ENCODE measurements around the gene C5orf15. TPM values are rescaled to one million over a fixed set of nuclear protein-coding genes. Genes with fewer than 3 reads are reported as not detected.

The C5orf15 gene
- total and polyA plus RNA-seq, 9 of the 15 experiments (the other 6 are each of a cell fraction or from before 2014, with no cell fraction given), result 23.3 to 50.7 (median 35.5) TPM

DNA sequence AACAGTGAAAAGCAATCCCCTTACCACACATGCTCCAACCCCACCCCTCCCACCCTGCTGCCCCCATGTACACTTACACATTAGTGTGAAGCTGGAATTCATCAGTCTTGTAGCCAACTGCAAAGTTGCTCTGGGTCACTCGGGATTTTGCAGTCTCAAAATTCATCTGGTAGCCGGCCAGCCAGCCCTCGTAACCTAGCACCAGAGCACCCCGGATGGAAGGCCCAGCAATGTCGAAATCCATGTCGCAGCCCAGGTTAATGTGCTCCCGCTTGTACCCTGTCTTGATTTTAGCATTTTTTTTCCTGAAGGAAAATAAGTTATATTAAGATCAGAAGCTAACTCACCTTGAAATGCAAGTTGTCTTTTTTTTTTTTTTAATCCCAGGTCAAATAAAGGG is 12.2 kb upstream of the C5orf15 start:
- DNase-seq (ENCODE audit: extremely low read depth in 1 of 4, low spot score in 3 of 4) (no peak), ATAC-seq (no peak), FAIRE-seq (no peak)
- Histone ChIP-seq H3K4me3 (no peak overlapping the region), H3K27ac (ENCODE audit: extremely low read depth, low read depth, low read length) (no peak overlapping the region), H3K36me3 (ENCODE audit: control insufficient read depth, insufficient read depth, low read length) (peaks cover 92% of the 10 kb centered on the region), H4K20me1 (replicated peaks; ENCODE audit: control insufficient read depth, insufficient read depth, low read length) (peaks cover 3% of the 10 kb centered on the region; the same call in 1 of the 2 replicates), H3K9ac (ENCODE audit: insufficient read depth in 1 of 2, low read depth in 2 of 2, low read length in 2 of 2) (no peak overlapping the region), H2AFZ (ENCODE audit: low read depth, low read length) (no peak overlapping the region), H3K4me2 (ENCODE audit: insufficient read depth, low read length) (no peak overlapping the region), H3K9me1 (ENCODE audit: control insufficient read depth, insufficient read depth, low read length) (no peaks in the 10 kb centered on the region), H3K27me3 (ENCODE audit: control insufficient read depth in 2 of 2, insufficient read depth in 2 of 2, low read length in 2 of 2) (no peaks in the 10 kb centered on the region), H3K79me2 (ENCODE audit: control insufficient read depth, insufficient read depth, low read length) (peaks cover 13% of the 10 kb centered on the region), H3K4me1 (replicated peaks in 1 of 2; ENCODE audit: control insufficient read depth in 2 of 2, insufficient read depth in 2 of 2, low read length in 2 of 2) (no peaks in the 10 kb centered on the region), H3K9me3 (replicated peaks; ENCODE audit: control insufficient read depth, insufficient read depth, low read depth, low read length) (no peaks in the 10 kb centered on the region)
- ChIA-PET CTCF (ENCODE audit: low intra/inter-chr PET ratio) (interaction anchor here (0.6 kb wide), 2 partner anchors 386 to 664 kb away, joined by 3 to 4 read pairs; no protein-coding TSS in a partner anchor), POLR2A (interaction anchor here (1.2 kb wide), 1 partner anchor 16 kb away, joined by 4 read pairs; no protein-coding TSS in a partner anchor)
- 97% methylated on average over 7 of the region's 7 CpGs for WGBS (ENCODE audit: insufficient coverage, low coverage, missing lambda C conversion rate)
- in situ Hi-C loops (cut with MboI) (no loop called here), intact Hi-C loops (cut with micrococcal nuclease) (no loop called here)
- TF ChIP-seq ARID2 (IDR thresholded peaks at IDR 0.05) (no peak), GATAD2B (IDR thresholded peaks at IDR 0.05; ENCODE audit: borderline replicate concordance) (no peak)
- no TSS peak for BruUV-seq (replicated peaks)

GRCh38 chr5:133978943-133979342 is 10.5 kb upstream of the C5orf15 start:
- Histone ChIP-seq H3K36me3 (ENCODE audit: control insufficient read depth, insufficient read depth, low read length) (peaks cover 92% of the 10 kb centered on the region), H3K4me2 (ENCODE audit: insufficient read depth, low read length) (no peak overlapping the region), H3K9ac (ENCODE audit: insufficient read depth in 1 of 2, low read depth in 2 of 2, low read length in 2 of 2) (no peak overlapping the region), H3K4me1 (replicated peaks in 1 of 2; ENCODE audit: control insufficient read depth in 2 of 2, insufficient read depth in 2 of 2, low read length in 2 of 2) (no peaks in the 10 kb centered on the region), H3K79me2 (ENCODE audit: control insufficient read depth, insufficient read depth, low read length) (peaks cover 13% of the 10 kb centered on the region), H3K27me3 (ENCODE audit: control insufficient read depth in 2 of 2, insufficient read depth in 2 of 2, low read length in 2 of 2) (no peaks in the 10 kb centered on the region), H4K20me1 (replicated peaks; ENCODE audit: control insufficient read depth, insufficient read depth, low read length) (peaks cover 3% of the 10 kb centered on the region; the same call in 1 of the 2 replicates), H3K9me1 (ENCODE audit: control insufficient read depth, insufficient read depth, low read length) (no peaks in the 10 kb centered on the region), H3K27ac (ENCODE audit: extremely low read depth, low read depth, low read length) (no peak overlapping the region), H3K4me3 (no peak overlapping the region), H3K9me3 (replicated peaks; ENCODE audit: control insufficient read depth, insufficient read depth, low read depth, low read length) (no peaks in the 10 kb centered on the region), H2AFZ (ENCODE audit: low read depth, low read length) (no peak overlapping the region)
- POLR2A ChIA-PET, result no interaction called here
- intact Hi-C loops (cut with micrococcal nuclease), result no loop called here
- no TSS peak for BruUV-seq (replicated peaks)
- in situ Hi-C loops (cut with MboI), result no loop called here
- no peak for FAIRE-seq
- no peak for ATAC-seq
- no peak for DNase-seq (ENCODE audit: extremely low read depth in 1 of 4, low spot score in 3 of 4)
- 73% methylated on average over 3 of the region's 3 CpGs for WGBS (ENCODE audit: insufficient coverage, low coverage, missing lambda C conversion rate)
- CTCF ChIA-PET (ENCODE audit: low intra/inter-chr PET ratio), result interaction anchor here (0.7 kb wide), 1 partner anchor 24 kb away, joined by 3 read pairs; no protein-coding TSS in a partner anchor
- TF ChIP-seq ZNF584 (CRISPR knock-in tag; IDR thresholded peaks at IDR 0.05; ENCODE audit: low read depth) (no peak), JUND (IDR thresholded peaks at IDR 0.05; ENCODE audit: borderline replicate concordance, low read depth, low read length) (no peak), JUND (tag; IDR thresholded peaks at IDR 0.05; ENCODE audit: borderline replicate concordance, low read depth, low read length) (no peak), ZNF232 (CRISPR knock-in tag; IDR thresholded peaks at IDR 0.05) (no peak), ZNF3 (CRISPR knock-in tag; IDR thresholded peaks at IDR 0.05) (no peak), ZNF24 (IDR thresholded peaks at IDR 0.05) (no peak), MAZ (CRISPR knock-in tag; conservative IDR thresholded peaks at IDR 0.05 in 1 of 2, IDR thresholded peaks at IDR 0.05 in 1 of 2) (no peak), ZFP30 (CRISPR knock-in tag; IDR thresholded peaks at IDR 0.05; ENCODE audit: borderline replicate concordance) (no peak), FOXA1 (IDR thresholded peaks at IDR 0.05; ENCODE audit: borderline replicate concordance) (no peak), ZNF785 (CRISPR knock-in tag; IDR thresholded peaks at IDR 0.05) (no peak), RFX1 (IDR thresholded peaks at IDR 0.05) (no peak), BACH1 (tag; IDR thresholded peaks at IDR 0.05) (no peak), ZNF354B (CRISPR knock-in tag; IDR thresholded peaks at IDR 0.05) (no peak), HOMEZ (CRISPR knock-in tag; IDR thresholded peaks at IDR 0.05) (no peak), SRSF7 (optimal IDR thresholded peaks at IDR 0.05; ENCODE audit: low read depth, low read length) (no peak)

Measured in K562 (cell line).